H1 (cell line): Measurements from ENCODE around the gene KEL. TPM values are rescaled to one million over a fixed set of nuclear protein-coding genes. Genes with fewer than 3 reads are reported as not detected.

Source experiments
- CTCF ChIA-PET: fragments of 300-600 bp; sonication (Branson Sonifier 250); formaldehyde crosslinking; loops from one replicate; lab custom pipeline; 2021; ENCODE audit not compliant: partially characterized antibody; lab: Charles Lee
- POLR2A ChIA-PET: fragments of 300-600 bp; sonication (Branson Sonifier 250); formaldehyde crosslinking; loops from one replicate; lab custom pipeline; 2021; ENCODE audit warnings: inconsistent platforms; ENCODE audit not compliant: partially characterized antibody; lab: Charles Lee
- DNase-seq, 2 experiments: peaks; one replicate each; pipeline versions ENCODE4 v3.0.0 to v3.0.0-alpha.2; 2010 to 2022; ENCODE audit warnings: low spot score in 2 of 2, low read depth in 1 of 2, mixed read lengths in 1 of 2
- FAIRE-seq: peaks from 2 replicates; lab custom pipeline; 2011; peaks lifted over from hg19 to GRCh38; lab: Jason Lieb, UNC
- H2AFZ ChIP-seq: 2 replicates; pipeline ENCODE4 v1.8.1; 2012; ENCODE audit warnings: low read length, inconsistent platforms
- H2AK5ac ChIP-seq: 2 replicates; pipeline ENCODE4 v1.6.1; 2013; ENCODE audit warnings: low read depth, low read length
- H2BK120ac ChIP-seq: replicated peaks from 2 replicates; pipeline ENCODE3; 2013; ENCODE audit warnings: low read depth, low read length, inconsistent platforms
- H2BK12ac ChIP-seq: 2 replicates; pipeline ENCODE4 v1.6.1; 2013; ENCODE audit warnings: low read depth, low read length
- H2BK15ac ChIP-seq: 2 replicates; pipeline ENCODE4 v1.6.1; 2013; ENCODE audit warnings: low read length
- H2BK20ac ChIP-seq: 2 replicates; pipeline ENCODE4 v1.6.1; 2013; ENCODE audit warnings: low read length
- H2BK5ac ChIP-seq: 2 replicates; pipeline ENCODE4 v1.6.1; 2013; ENCODE audit warnings: low read depth, low read length
- H3K14ac ChIP-seq: 2 replicates; pipeline ENCODE4 v1.6.1; 2013; ENCODE audit warnings: inconsistent platforms; ENCODE audit not compliant: insufficient read length
- H3K18ac ChIP-seq: 2 replicates; pipeline ENCODE4 v1.6.1; 2013; ENCODE audit warnings: low read length; ENCODE audit errors: extremely low read depth
- H3K23ac ChIP-seq: 2 replicates; pipeline ENCODE4 v1.6.1; 2013; ENCODE audit warnings: inconsistent platforms; ENCODE audit not compliant: insufficient read length
- H3K23me2 ChIP-seq: 2 replicates; pipeline ENCODE4 v1.6.1; 2013; ENCODE audit warnings: low read depth, low read length
- H3K27ac ChIP-seq: 2 replicates; pipeline ENCODE4 v1.6.1; 2011; ENCODE audit warnings: low read depth, low read length, inconsistent platforms
- H3K27me3 ChIP-seq, 4 experiments: replicated peaks in 1 of 4; 1 replicate in 1 of 4; 2 replicates in 3 of 4; pipeline versions ENCODE4 v1.6.1 to v1.8.1; 2011 to 2013; ENCODE audit warnings: low read length in 3 of 4, mild to moderate bottlenecking in 3 of 4, inconsistent platforms in 2 of 4, mixed read lengths in 2 of 4, moderate library complexity in 1 of 4; ENCODE audit not compliant: control insufficient read depth in 3 of 4, insufficient read depth in 3 of 4; ENCODE audit errors: extremely low read depth in 1 of 4
- H3K36me3 ChIP-seq, 4 experiments: 2 replicates each; pipeline versions ENCODE4 v1.6.1 to v1.8.1; 2011 to 2013; ENCODE audit warnings: mild to moderate bottlenecking in 4 of 4, low read length in 3 of 4, moderate library complexity in 2 of 4, control low read depth in 1 of 4, inconsistent platforms in 1 of 4; ENCODE audit not compliant: insufficient read depth in 4 of 4, control insufficient read depth in 2 of 4
- H3K4ac ChIP-seq: replicated peaks from 2 replicates; pipeline ENCODE3; 2013; ENCODE audit warnings: low read length, low read depth, mixed read lengths, inconsistent platforms; ENCODE audit not compliant: insufficient read length
- H3K4me1 ChIP-seq, 4 experiments: replicated peaks in 1 of 4; 1 replicate in 1 of 4; 2 replicates in 3 of 4; pipeline versions ENCODE4 v1.6.1 to v1.8.1; 2011 to 2013; ENCODE audit warnings: low read length in 3 of 4, inconsistent platforms in 2 of 4, mixed read lengths in 1 of 4; ENCODE audit not compliant: insufficient read depth in 4 of 4, control insufficient read depth in 3 of 4
- H3K4me2 ChIP-seq, 2 experiments: 2 replicates each; pipeline versions ENCODE4 v1.6.1 to v1.8.1; 2011 to 2013; ENCODE audit warnings: low read depth in 2 of 2, low read length in 2 of 2, control low read depth in 1 of 2, inconsistent platforms in 1 of 2, mild to moderate bottlenecking in 1 of 2; ENCODE audit not compliant: insufficient read depth in 1 of 2
- H3K4me3 ChIP-seq, 4 experiments: fragments of 200-600, 300-600 bp in 1 of 4; sonication (generic), shearing (Covaris generic), sonication (Bioruptor Twin) in 1 of 4; 2 replicates each; pipeline versions ENCODE4 v1.5.1 to v1.8.1; 2011 to 2016; ENCODE audit warnings: low read length in 4 of 4, low read depth in 3 of 4, control low read depth in 2 of 4, inconsistent platforms in 2 of 4, mild to moderate bottlenecking in 2 of 4, mixed read lengths in 1 of 4, moderate library complexity in 1 of 4; ENCODE audit not compliant: insufficient read depth in 2 of 4; ENCODE audit errors: extremely low read depth in 1 of 4
- H3K56ac ChIP-seq: replicated peaks from 2 replicates; pipeline ENCODE3; 2013; ENCODE audit warnings: low read depth, mild to moderate bottlenecking, mixed read lengths, low read length, inconsistent platforms; ENCODE audit not compliant: insufficient read length
- H3K79me1 ChIP-seq: 2 replicates; pipeline ENCODE4 v1.6.1; 2013; ENCODE audit warnings: low read depth, low read length, control low read depth
- H3K79me2 ChIP-seq, 2 experiments: 2 replicates each; pipeline versions ENCODE4 v1.6.1 to v1.8.1; 2012 to 2013; ENCODE audit warnings: low read length in 2 of 2, mild to moderate bottlenecking in 2 of 2, inconsistent platforms in 1 of 2; ENCODE audit not compliant: insufficient read depth in 2 of 2, control insufficient read depth in 1 of 2
- H3K9ac ChIP-seq, 4 experiments: replicated peaks in 1 of 4; 1 replicate in 1 of 4; 2 replicates in 3 of 4; pipeline versions ENCODE4 v1.6.1 to v1.8.1; 2011 to 2013; ENCODE audit warnings: low read depth in 3 of 4, low read length in 3 of 4, control low read depth in 2 of 4, mild to moderate bottlenecking in 2 of 4, moderate library complexity in 2 of 4, inconsistent platforms in 1 of 4; ENCODE audit errors: extremely low read depth in 1 of 4
- H3K9me3 ChIP-seq, 2 experiments: 2 replicates each; pipeline versions ENCODE4 v1.6.1 to v1.8.1; 2012 to 2013; ENCODE audit warnings: mild to moderate bottlenecking in 2 of 2, moderate library complexity in 2 of 2, control low read depth in 1 of 2, inconsistent platforms in 1 of 2, low read depth in 1 of 2, low read length in 1 of 2, mixed read lengths in 1 of 2; ENCODE audit not compliant: insufficient read depth in 2 of 2
- H4K20me1 ChIP-seq, 2 experiments: replicated peaks in 1 of 2; 2 replicates each; pipeline versions ENCODE3 to v1.8.1; 2011 to 2013; ENCODE audit warnings: inconsistent platforms in 2 of 2, low read length in 2 of 2, mild to moderate bottlenecking in 1 of 2; ENCODE audit not compliant: insufficient read depth in 2 of 2, control insufficient read depth in 1 of 2
- H4K5ac ChIP-seq: 2 replicates; pipeline ENCODE4 v1.6.1; 2013; ENCODE audit warnings: low read length, low read depth, mixed read lengths, inconsistent platforms; ENCODE audit not compliant: insufficient read length
- H4K8ac ChIP-seq: 2 replicates; pipeline ENCODE4 v1.8.0; 2013; ENCODE audit warnings: mild to moderate bottlenecking, moderate library complexity, low read length, inconsistent platforms; ENCODE audit not compliant: insufficient read depth; ENCODE audit errors: extremely low read depth
- H4K91ac ChIP-seq: replicated peaks from 2 replicates; pipeline ENCODE3; 2013; ENCODE audit warnings: low read length, mixed read lengths, inconsistent platforms; ENCODE audit not compliant: insufficient read length
- CHD2 ChIP-seq: IDR thresholded peaks from 2 replicates; pipeline ENCODE4 v1.6.1; 2012; ENCODE audit warnings: low read length, improper control_type of control experiment
- CTCF ChIP-seq, 3 experiments: IDR thresholded peaks; 1 replicate in 2 of 3; 2 replicates in 1 of 3; pipeline versions ENCODE4 v1.5.1 to v1.6.1; 2011; ENCODE audit warnings: low read length in 3 of 3, mild to moderate bottlenecking in 3 of 3, inconsistent platforms in 2 of 3, low read depth in 1 of 3, moderate library complexity in 1 of 3; ENCODE audit not compliant: insufficient read depth in 1 of 3; ENCODE audit errors: control extremely low read depth in 1 of 3
- WGBS, 2 experiments: shearing (Covaris generic) in 1 of 2; methylation state at CpG; one replicate each; pipeline versions ENCODE4 v1.1.6 to v1.1.7; 2013 to 2015; ENCODE audit warnings: low lambda C conversion rate in 2 of 2, mixed read lengths in 2 of 2, inconsistent platforms in 1 of 2, low coverage in 1 of 2, missing lambda C conversion rate in 1 of 2; ENCODE audit not compliant: insufficient replicate concordance in 2 of 2, insufficient coverage in 1 of 2, insufficient read length in 1 of 2; ENCODE audit errors: extremely low coverage in 1 of 2, missing lambda C conversion rate in 1 of 2; 5-methylcytosine and 5-hydroxymethylcytosine counted together
- polyA plus RNA-seq, 7 experiments: library from polyadenylated mRNA; depleted of rRNA in 3 of 7; stranded (reverse) in 5 of 7; unstranded in 2 of 7; fragments of >200 nt in 5 of 7; fragments of 200-250 nt in 2 of 7; gene quantifications; 1 replicate in 5 of 7; 2 replicates in 1 of 7; 4 replicates in 1 of 7; pipeline versions ENCODE4 v1.2.1 to v1.2.3, GENCODE V29; 2011 to 2013; ENCODE audit warnings: missing spikeins in 2 of 7, mixed read lengths in 2 of 7
- total RNA-seq: library from RNA; stranded (reverse); fragmentation: NEBNext Ultra II Directional; extraction: Animal tissue kit (Norgen Biotek cat#: 25700); gene quantifications from 2 replicates; pipeline ENCODE4 v1.2.1, GENCODE V29; 2021

The KEL gene
- total and polyA plus RNA-seq, 2 of the 8 experiments (the other 6 are each of a cell fraction or from before 2014, with no cell fraction given) = 1.8 to 1.9 TPM

- Histone ChIP-seq H2BK5ac (no peak overlapping the region), H3K79me1 (no peaks in the 10 kb centered on the region), H4K20me1 (no peaks in the 10 kb centered on the region), H2BK120ac (no peak overlapping the region), H4K5ac (no peak overlapping the region), H3K18ac (no peak overlapping the region), H3K79me2 (no peaks in the 10 kb centered on the region), H3K56ac (no peak overlapping the region), H3K9ac (no peak overlapping the region), H3K4me1 (no peaks in the 10 kb centered on the region), H3K27ac (no peak overlapping the region), H3K4me2 (no peak overlapping the region), H4K8ac (no peak overlapping the region), H3K14ac (no peak overlapping the region), H3K9me3 (0 out of 4 replicates have a peak, but pooled peaks cover 0 to 3% of the 10 kb centered on the region in 2 experiments), H3K23me2 (no peaks in the 10 kb centered on the region), H2BK20ac (no peak overlapping the region), H3K4me3 (no peak overlapping the region), H3K23ac (no peak overlapping the region), H3K27me3 (no peaks in the 10 kb centered on the region), H2BK12ac (no peak overlapping the region), H2AK5ac (no peak overlapping the region), H2BK15ac (no peak overlapping the region), H3K4ac (no peak overlapping the region), H3K36me3 (no peaks in the 10 kb centered on the region), H4K91ac (no peak overlapping the region), H2AFZ (no peak overlapping the region)
- WGBS, 2 experiments = 90% methylated on average over 1 of the region's 1 CpG; no CpG with 5 or more reads in 1 of the 2 experiments
- TF ChIP-seq CTCF (IDR thresholded peaks at IDR 0.05; ENCODE audit: control extremely low read depth in 1 of 3, insufficient read depth in 1 of 3, low read depth in 1 of 3, low read length in 3 of 3) = peak in 1 of 3 experiments; percentile 16; a peak in 1 of 4 replicates
- no peak for TF ChIP-seq CHD2
- DNase-seq (no peak), FAIRE-seq (no peak)
- ChIA-PET CTCF (interaction anchor here (0.7 to 1.8 kb wide), 6 partner anchors 9 to 303 kb away, joined by 3 to 6 read pairs (median 4); partner anchors contain the start of gene TRPV5), POLR2A (no interaction called here)
Measured at GRCh38 chr7:142983825-142984224, 21.7 kb upstream of the KEL start.
